IMR-90 (cell line): ENCODE measurements around the gene SLC50A1. TPM values are rescaled to one million over a fixed set of nuclear protein-coding genes. Genes with fewer than 3 reads are reported as not detected.

ENCODE experiments used
- ATAC-seq: fragments of 200-7000 bp; cut with Tn5 transposase; 2 replicates; pipeline ENCODE4 v1.9.1; 2020; ENCODE audit warnings: low read depth, mild to moderate bottlenecking, moderate library complexity
- BruUV-seq: library from RNA; stranded (reverse); fragments of 400-500 nt; replicated peaks from 2 replicates; lab custom pipeline; 2021; lab: Mats Ljungman, UMichigan
- CTCF ChIA-PET: fragments of 300-600 bp; formaldehyde crosslinking; extraction: SDS; loops from one replicate; lab custom pipeline; 2021; ENCODE audit warnings: antibody characterized with exemption; lab: Yijun Ruan, JAX
- POLR2A ChIA-PET: fragments of 300-600 bp; sonication (Branson Sonifier 250); formaldehyde crosslinking; loops from one replicate; lab custom pipeline; 2022; ENCODE audit warnings: antibody characterized with exemption; ENCODE audit not compliant: unreplicated experiment; lab: Charles Lee
- DNase-seq: peaks from one replicate; pipeline ENCODE4 v3.0.0; 2013
- H2AFZ ChIP-seq: replicated peaks from 2 replicates; pipeline ENCODE3; 2013; ENCODE audit warnings: low read length, mild to moderate bottlenecking; ENCODE audit not compliant: poor library complexity
- H2AK5ac ChIP-seq: 2 replicates; pipeline ENCODE4 v1.6.1; 2013; ENCODE audit warnings: low read depth, low read length, inconsistent platforms
- H2AK9ac ChIP-seq: replicated peaks from 2 replicates; pipeline ENCODE3; 2013; ENCODE audit warnings: mild to moderate bottlenecking, low read depth, low read length, moderate library complexity; ENCODE audit not compliant: poor library complexity
- H2BK120ac ChIP-seq: 2 replicates; pipeline ENCODE4 v1.6.1; 2013; ENCODE audit warnings: low read depth, low read length, inconsistent platforms
- H2BK15ac ChIP-seq: 3 replicates; pipeline ENCODE4 v1.6.1; 2013; ENCODE audit warnings: low read depth, low read length, inconsistent platforms
- H2BK20ac ChIP-seq: 2 replicates; pipeline ENCODE4 v1.6.1; 2013; ENCODE audit warnings: low read depth, mild to moderate bottlenecking, inconsistent platforms, low read length, moderate library complexity
- H2BK5ac ChIP-seq: 2 replicates; pipeline ENCODE4 v1.6.1; 2013; ENCODE audit warnings: mild to moderate bottlenecking, low read depth, low read length, inconsistent platforms; ENCODE audit not compliant: poor library complexity, severe bottlenecking
- H3K14ac ChIP-seq: replicated peaks from 2 replicates; pipeline ENCODE4 v1.6.1; 2013; ENCODE audit warnings: low read depth, low read length, inconsistent platforms
- H3K18ac ChIP-seq: 2 replicates; pipeline ENCODE4 v1.6.1; 2013; ENCODE audit warnings: low read depth, low read length, control low read depth
- H3K23ac ChIP-seq: 2 replicates; pipeline ENCODE4 v1.6.1; 2013; ENCODE audit warnings: low read depth, low read length, inconsistent platforms
- H3K27ac ChIP-seq: 2 replicates; pipeline ENCODE4 v1.5.1; 2013; ENCODE audit warnings: mild to moderate bottlenecking, control low read depth, low read length; ENCODE audit not compliant: insufficient read depth
- H3K27me3 ChIP-seq: 2 replicates; pipeline ENCODE4 v1.6.1; 2013; ENCODE audit warnings: low read length; ENCODE audit not compliant: control insufficient read depth, insufficient read depth
- H3K36me3 ChIP-seq: 2 replicates; pipeline ENCODE4 v1.6.1; 2013; ENCODE audit warnings: low read length, mixed read lengths; ENCODE audit not compliant: control insufficient read depth, insufficient read depth
- H3K4ac ChIP-seq: 2 replicates; pipeline ENCODE4 v1.6.1; 2013; ENCODE audit warnings: low read depth, low read length, inconsistent platforms
- H3K4me1 ChIP-seq: 2 replicates; pipeline ENCODE4 v1.6.1; 2013; ENCODE audit warnings: low read length, mixed read lengths; ENCODE audit not compliant: control insufficient read depth, insufficient read depth
- H3K4me2 ChIP-seq: 2 replicates; pipeline ENCODE4 v1.6.1; 2013; ENCODE audit warnings: low read depth, mild to moderate bottlenecking, control low read depth, low read length, moderate library complexity
- H3K4me3 ChIP-seq: 2 replicates; pipeline ENCODE4 v1.5.1; 2013; ENCODE audit warnings: low read depth, mild to moderate bottlenecking, control low read depth, low read length, moderate library complexity; ENCODE audit not compliant: insufficient read depth
- H3K56ac ChIP-seq: 2 replicates; pipeline ENCODE4 v1.6.1; 2013; ENCODE audit warnings: low read length, inconsistent platforms; ENCODE audit not compliant: insufficient read depth; ENCODE audit errors: extremely low read depth
- H3K79me1 ChIP-seq, 2 experiments: 2 replicates each; pipeline ENCODE4 v1.6.1; 2013; ENCODE audit warnings: low read length in 2 of 2, inconsistent platforms in 1 of 2, low read depth in 1 of 2
- H3K9ac ChIP-seq: 2 replicates; pipeline ENCODE4 v1.6.1; 2013; ENCODE audit warnings: low read depth, low read length, control low read depth
- H3K9me1 ChIP-seq: 2 replicates; pipeline ENCODE4 v1.6.1; 2013; ENCODE audit warnings: low read length, inconsistent platforms; ENCODE audit not compliant: insufficient read depth
- H3K9me3 ChIP-seq: 2 replicates; pipeline ENCODE4 v1.6.1; 2013; ENCODE audit warnings: low read length; ENCODE audit not compliant: control insufficient read depth, insufficient read depth
- H4K20me1 ChIP-seq: 2 replicates; pipeline ENCODE4 v1.6.1; 2013; ENCODE audit warnings: low read length, inconsistent platforms; ENCODE audit not compliant: insufficient read depth
- H4K5ac ChIP-seq: 2 replicates; pipeline ENCODE4 v1.6.1; 2013; ENCODE audit warnings: mild to moderate bottlenecking, low read depth, low read length, control low read depth
- H4K8ac ChIP-seq, 2 experiments: 2 replicates each; pipeline ENCODE4 v1.6.1; 2013; ENCODE audit warnings: low read depth in 2 of 2, low read length in 2 of 2, control low read depth in 1 of 2, inconsistent platforms in 1 of 2
- H4K91ac ChIP-seq: 2 replicates; pipeline ENCODE4 v1.6.1; 2013; ENCODE audit warnings: low read depth, low read length, inconsistent platforms; ENCODE audit not compliant: insufficient read depth
- BHLHE40 ChIP-seq: fragments of 150-350 bp; IDR thresholded peaks from 2 replicates; pipeline ENCODE4 v1.6.1; 2016; ENCODE audit warnings: mild to moderate bottlenecking, low read depth, low read length
- CEBPB ChIP-seq: IDR thresholded peaks from 2 replicates; pipeline ENCODE4 v1.6.1; 2012; ENCODE audit warnings: low read depth, low read length, improper control_type of control experiment
- CHD1 ChIP-seq: IDR thresholded peaks from 2 replicates; pipeline ENCODE4 v1.6.1; 2012; ENCODE audit warnings: low read depth, low read length, improper control_type of control experiment
- FOS ChIP-seq: fragments of 150-350 bp; IDR thresholded peaks from 2 replicates; pipeline ENCODE4 v1.6.1; 2016; ENCODE audit warnings: low read depth, low read length
- MAFK ChIP-seq: IDR thresholded peaks from 2 replicates; pipeline ENCODE4 v1.6.1; 2012; ENCODE audit warnings: low read depth, low read length, improper control_type of control experiment
- MAZ ChIP-seq: IDR thresholded peaks from 2 replicates; pipeline ENCODE4 v1.6.1; 2012; ENCODE audit warnings: low read depth, mild to moderate bottlenecking, low read length, improper control_type of control experiment, moderate library complexity, borderline replicate concordance
- MXI1 ChIP-seq: IDR thresholded peaks from 2 replicates; pipeline ENCODE4 v1.6.1; 2012; ENCODE audit warnings: low read depth, mild to moderate bottlenecking, low read length, moderate library complexity, borderline replicate concordance
- NFE2L2 ChIP-seq: fragments of 150-350 bp; IDR thresholded peaks from 2 replicates; pipeline ENCODE4 v1.6.1; 2016; ENCODE audit warnings: low read depth, mild to moderate bottlenecking, low read length
- POLR2A ChIP-seq: IDR thresholded peaks from 2 replicates; pipeline ENCODE4 v1.6.1; 2012; ENCODE audit warnings: mild to moderate bottlenecking, low read depth, low read length
- RAD21 ChIP-seq: IDR thresholded peaks from 2 replicates; pipeline ENCODE4 v1.6.1; 2012; ENCODE audit warnings: low read length, improper control_type of control experiment
- RCOR1 ChIP-seq: IDR thresholded peaks from 2 replicates; pipeline ENCODE4 v1.6.1; 2012; ENCODE audit warnings: mild to moderate bottlenecking, low read length, improper control_type of control experiment; ENCODE audit not compliant: insufficient replicate concordance
- RFX5 ChIP-seq: IDR thresholded peaks from 2 replicates; pipeline ENCODE4 v1.8.0; 2012; ENCODE audit warnings: low read depth, mild to moderate bottlenecking, low read length, moderate library complexity
- WGBS, 2 experiments: methylation state at CpG; one replicate each; pipeline versions ENCODE4 v1.1.5 to v1.1.7; 2013; ENCODE audit warnings: missing lambda C conversion rate in 2 of 2; ENCODE audit not compliant: insufficient read length in 1 of 2; ENCODE audit errors: extremely low coverage in 2 of 2; 5-methylcytosine and 5-hydroxymethylcytosine counted together
- dilution Hi-C: fragments of 300-500 bp; cut with HindIII; formaldehyde crosslinking; loops from one replicate; pipeline ENCODE4 v1.14.3; 2018; ENCODE audit warnings: low sequenced_read_pairs; ENCODE audit not compliant: unreplicated experiment
- in situ Hi-C: fragments of 300-500 bp; cut with MboI; formaldehyde crosslinking; loops from 3 replicates; pipeline ENCODE4 v1.14.3; 2019; ENCODE audit warnings: low sequenced_read_pairs, inconsistent platforms, mixed read lengths
- intact Hi-C: fragments of 100-400 bp; cut with micrococcal nuclease; formaldehyde crosslinking; loops from 2 replicates; pipeline ENCODE4 v1.10.0; 2022
- polyA plus RNA-seq, 3 experiments: library from polyadenylated mRNA; depleted of rRNA; stranded (reverse); fragments of >200 nt; gene quantifications; 2 replicates each; pipeline ENCODE4 v1.2.3, GENCODE V29; 2012; ENCODE audit warnings: low replicate concordance in 1 of 3
- total RNA-seq: library from RNA; depleted of rRNA; stranded (reverse); fragments of >200 nt; gene quantifications from 2 replicates; pipeline ENCODE4 v1.2.3, GENCODE V29; 2012
- TF ChIP-seq, protein P1 (sequence below): fragments of 150-350 bp; IDR thresholded peaks from 2 replicates; pipeline ENCODE4 v1.6.1; 2016; ENCODE audit warnings: low read depth, mild to moderate bottlenecking, low read length, moderate library complexity, borderline replicate concordance
- TF ChIP-seq, protein P2 (sequence below): conservative IDR thresholded peaks from 2 replicates; pipeline ENCODE4 v1.5.1; 2012; ENCODE audit warnings: mild to moderate bottlenecking, low read depth, low read length, improper control_type of control experiment

SLC50A1 gene
- total and polyA plus RNA-seq, 2 of the 4 experiments (the other 2 are of a cell fraction): 20.6 to 20.8 TPM

DNA sequence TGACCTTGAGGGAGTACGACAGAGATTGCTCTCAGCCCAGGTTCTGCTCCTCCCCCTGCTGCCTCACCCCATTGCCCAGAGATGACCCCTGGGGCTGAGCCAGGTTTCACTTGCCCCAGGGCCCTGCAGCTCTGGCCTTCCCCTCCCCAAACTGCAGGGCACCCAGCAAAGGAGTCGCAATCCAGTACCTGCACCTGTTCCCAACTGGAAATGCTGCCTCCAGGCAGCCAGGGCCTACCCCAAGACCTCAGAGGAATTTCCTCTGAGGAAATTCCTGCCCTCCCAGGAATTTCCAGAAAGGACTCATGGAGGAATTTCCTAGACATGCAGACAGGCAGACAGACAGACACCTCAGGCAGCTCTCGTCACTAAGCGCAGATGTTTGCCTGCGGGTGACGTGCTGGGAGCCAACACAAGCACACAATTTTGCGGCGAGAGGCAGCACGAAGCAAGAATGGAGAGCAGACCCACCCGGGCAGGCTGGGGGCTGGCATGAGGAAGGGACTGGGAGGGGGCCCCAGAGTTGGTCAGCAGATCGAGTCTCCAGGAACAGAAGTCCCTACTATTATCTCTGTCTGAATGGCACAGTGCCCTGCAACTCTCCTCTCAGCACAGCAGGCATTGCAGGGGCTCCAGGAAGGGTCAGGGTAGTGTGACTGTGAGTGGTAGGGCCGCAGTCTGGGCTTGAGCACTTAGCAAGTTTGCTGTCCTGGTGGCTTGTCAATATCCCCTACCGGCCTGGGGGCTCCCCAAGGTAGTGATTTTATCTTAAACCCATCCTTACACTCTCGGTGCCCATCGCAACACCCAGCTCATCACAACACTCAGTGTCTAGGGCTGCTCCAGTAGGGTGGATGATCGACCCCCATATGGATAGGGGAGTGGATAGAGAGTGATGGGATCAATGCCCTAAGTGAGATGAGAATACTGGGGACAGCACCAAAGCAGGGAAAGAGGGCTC is 10.9 kb upstream of the SLC50A1 start:
- H3K14ac ChIP-seq: no peak overlapping the region
- no peak overlapping the region for H2BK5ac ChIP-seq
- WGBS, 2 experiments: 77% methylated on average over 5 of the region's 16 CpGs; no CpG with 5 or more reads in 1 of the 2 experiments
- dilution Hi-C loops: no loop called here
- no TSS peak for BruUV-seq
- H4K20me1 ChIP-seq: peaks cover 2% of the 10 kb centered on the region
- peaks cover 59% of the 10 kb centered on the region for H3K27me3 ChIP-seq
- no peak overlapping the region for H3K4me3 ChIP-seq
- peaks cover 8% of the 10 kb centered on the region; the same call in 1 of the 2 replicates for H3K9me1 ChIP-seq
- no peaks in the 10 kb centered on the region for H3K79me1 ChIP-seq
- H3K18ac ChIP-seq: no peak overlapping the region
- H3K4me2 ChIP-seq: no peak overlapping the region
- peak; percentile 38 for DNase-seq
- H3K23ac ChIP-seq: no peak overlapping the region
- in situ Hi-C loops: no loop called here
- no peak overlapping the region for H3K4ac ChIP-seq
- ChIA-PET POLR2A (interaction anchor here (0.6 kb wide), 1 partner anchor 14 kb away, joined by 11 read pairs; no protein-coding TSS in a partner anchor), CTCF (no interaction called here)
- H4K91ac ChIP-seq: no peak overlapping the region
- intact Hi-C loops: loop anchor here (5.0 kb wide), 1 partner anchor 32 kb away; no protein-coding TSS in a partner anchor
- no peak overlapping the region for H3K9ac ChIP-seq
- no peak overlapping the region for H3K27ac ChIP-seq
- peak overlapping the region; percentile 57; the same call in 1 of the 2 replicates for H2AK5ac ChIP-seq
- no peak overlapping the region for H4K5ac ChIP-seq
- H4K8ac ChIP-seq: no peak overlapping the region
- H3K56ac ChIP-seq: no peak overlapping the region
- no peak overlapping the region for H2BK15ac ChIP-seq
- H2AK9ac ChIP-seq: no peak overlapping the region
- H2BK20ac ChIP-seq: no peak overlapping the region
- no peaks in the 10 kb centered on the region for H3K9me3 ChIP-seq
- H2BK120ac ChIP-seq: no peak overlapping the region
- no peaks in the 10 kb centered on the region for H3K36me3 ChIP-seq
- peaks cover 19% of the 10 kb centered on the region for H3K4me1 ChIP-seq
- H2AFZ ChIP-seq: peak overlapping the region; percentile 29
- ATAC-seq: no peak
- TF ChIP-seq BHLHE40 (no peak), RFX5 (no peak), MAZ (no peak), MAFK (no peak), CHD1 (no peak), NFE2L2 (no peak), RCOR1 (no peak), CEBPB (no peak), MXI1 (no peak), FOS (no peak), POLR2A (no peak), RAD21 (no peak)
- TF ChIP-seq, protein P1, sequence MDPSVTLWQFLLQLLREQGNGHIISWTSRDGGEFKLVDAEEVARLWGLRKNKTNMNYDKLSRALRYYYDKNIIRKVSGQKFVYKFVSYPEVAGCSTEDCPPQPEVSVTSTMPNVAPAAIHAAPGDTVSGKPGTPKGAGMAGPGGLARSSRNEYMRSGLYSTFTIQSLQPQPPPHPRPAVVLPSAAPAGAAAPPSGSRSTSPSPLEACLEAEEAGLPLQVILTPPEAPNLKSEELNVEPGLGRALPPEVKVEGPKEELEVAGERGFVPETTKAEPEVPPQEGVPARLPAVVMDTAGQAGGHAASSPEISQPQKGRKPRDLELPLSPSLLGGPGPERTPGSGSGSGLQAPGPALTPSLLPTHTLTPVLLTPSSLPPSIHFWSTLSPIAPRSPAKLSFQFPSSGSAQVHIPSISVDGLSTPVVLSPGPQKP: no peak
- TF ChIP-seq, protein P2, sequence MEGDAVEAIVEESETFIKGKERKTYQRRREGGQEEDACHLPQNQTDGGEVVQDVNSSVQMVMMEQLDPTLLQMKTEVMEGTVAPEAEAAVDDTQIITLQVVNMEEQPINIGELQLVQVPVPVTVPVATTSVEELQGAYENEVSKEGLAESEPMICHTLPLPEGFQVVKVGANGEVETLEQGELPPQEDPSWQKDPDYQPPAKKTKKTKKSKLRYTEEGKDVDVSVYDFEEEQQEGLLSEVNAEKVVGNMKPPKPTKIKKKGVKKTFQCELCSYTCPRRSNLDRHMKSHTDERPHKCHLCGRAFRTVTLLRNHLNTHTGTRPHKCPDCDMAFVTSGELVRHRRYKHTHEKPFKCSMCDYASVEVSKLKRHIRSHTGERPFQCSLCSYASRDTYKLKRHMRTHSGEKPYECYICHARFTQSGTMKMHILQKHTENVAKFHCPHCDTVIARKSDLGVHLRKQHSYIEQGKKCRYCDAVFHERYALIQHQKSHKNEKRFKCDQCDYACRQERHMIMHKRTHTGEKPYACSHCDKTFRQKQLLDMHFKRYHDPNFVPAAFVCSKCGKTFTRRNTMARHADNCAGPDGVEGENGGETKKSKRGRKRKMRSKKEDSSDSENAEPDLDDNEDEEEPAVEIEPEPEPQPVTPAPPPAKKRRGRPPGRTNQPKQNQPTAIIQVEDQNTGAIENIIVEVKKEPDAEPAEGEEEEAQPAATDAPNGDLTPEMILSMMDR: no peak
